KBM-7 (cell line): ENCODE results near the gene MYO16.
"Not testable (repeated sequence)": the region's sequence is repeated elsewhere in the genome, so short reads cannot be mapped to it uniquely, and the experiment has no call there.

ENCODE experiments used
- DNase-seq: peaks from one replicate; pipeline ENCODE4 v3.0.0-alpha.2; 2015
- in situ Hi-C: fragments of 300-500 bp; cut with MboI; formaldehyde crosslinking; loops from 2 replicates; pipeline ENCODE4 v1.14.3; 2020; ENCODE audit warnings: low sequenced_read_pairs, low pct_unique_long_range_greater_than_20kb, mixed read lengths

The MYO16 gene

GRCh38 chr13:109074436-109074835, 445.0 kb downstream of the MYO16 start:
- in situ Hi-C loops = no loop called here
- DNase-seq = no peak

GRCh38 chr13:109074853-109075252, 445.4 kb downstream of the MYO16 start:
- in situ Hi-C loops = no loop called here
- no peak for DNase-seq

- in situ Hi-C loops = no loop called here
- no peak for DNase-seq
These were observed 458.7 kb downstream of the MYO16 start for GRCh38 chr13:109087916-109088623.

GRCh38 chr13:109088624-109088917, 459.2 kb downstream of the MYO16 start:
- in situ Hi-C loops = no loop called here

GRCh38 chr13:109090796-109091195, 461.4 kb downstream of the MYO16 start:
- in situ Hi-C loops = no loop called here
- no peak for DNase-seq

More at GRCh38 chr13:109088624-109088917, 459.2 kb downstream of the MYO16 start:
- DNase-seq = no peak

- DNase-seq = no peak
- in situ Hi-C loops = no loop called here
These were observed 461.8 kb downstream of the MYO16 start for GRCh38 chr13:109091249-109091648.

GRCh38 chr13:109092186-109092585, 462.8 kb downstream of the MYO16 start:
- DNase-seq, in situ Hi-C loops: not testable (repeated sequence)

GRCh38 chr13:109093998-109094397, 464.6 kb downstream of the MYO16 start:
- in situ Hi-C loops = no loop called here
- peak; percentile 69 for DNase-seq

GRCh38 chr13:109095126-109095525, 465.7 kb downstream of the MYO16 start:
- in situ Hi-C loops = no loop called here
- no peak for DNase-seq

- in situ Hi-C loops = no loop called here
- DNase-seq = peak; percentile 18
These were observed 466.7 kb downstream of the MYO16 start for GRCh38 chr13:109096101-109096500.

GRCh38 chr13:109100705-109101304, 471.4 kb downstream of the MYO16 start:
- in situ Hi-C loops = no loop called here
- DNase-seq = no peak

- DNase-seq = no peak
- in situ Hi-C loops = no loop called here
These were observed 472.2 kb downstream of the MYO16 start for GRCh38 chr13:109101550-109102144.

GRCh38 chr13:109105899-109106298, 476.5 kb downstream of the MYO16 start:
- no peak for DNase-seq
- in situ Hi-C loops = no loop called here

- in situ Hi-C loops = no loop called here
- DNase-seq = no peak
These were observed 480.7 kb downstream of the MYO16 start for GRCh38 chr13:109110159-109110558.

- in situ Hi-C loops = no loop called here
- DNase-seq = no peak
These were observed 481.7 kb downstream of the MYO16 start for GRCh38 chr13:109111141-109111540.

GRCh38 chr13:109113427-109113826, 484.0 kb downstream of the MYO16 start:
- in situ Hi-C loops = no loop called here
- no peak for DNase-seq

- DNase-seq = no peak
- in situ Hi-C loops = no loop called here
These were observed 484.8 kb downstream of the MYO16 start for GRCh38 chr13:109114162-109114561.

GRCh38 chr13:109114991-109115390, 485.6 kb downstream of the MYO16 start:
- no peak for DNase-seq
- in situ Hi-C loops = no loop called here

GRCh38 chr13:109118521-109118920, 489.1 kb downstream of the MYO16 start:
- in situ Hi-C loops = no loop called here
- DNase-seq = no peak

GRCh38 chr13:109119896-109120295, 490.5 kb downstream of the MYO16 start:
- in situ Hi-C loops = no loop called here
- DNase-seq = no peak

- in situ Hi-C loops = no loop called here
- no peak for DNase-seq
These were observed 492.4 kb downstream of the MYO16 start for GRCh38 chr13:109121826-109122225.
